Memory B cell (primary cell): Measurements from ENCODE around the gene SUMO3.

Source experiments
- ATAC-seq: fragments of 150-1000 bp; cut with Tn5 transposase; 2 replicates; pipeline ENCODE4 v1.10.0; 2021; ENCODE audit warnings: low read depth, mild to moderate bottlenecking, moderate library complexity
- DNase-seq, 2 donors: peaks; one replicate each; pipeline ENCODE4 v3.0.0; 2022; ENCODE audit warnings: low spot score in 2 of 2
- H3K27ac Mint-ChIP-seq: one replicate; pipeline ENCODE4 v1.8.0; 2022; ENCODE audit warnings: mild to moderate bottlenecking, moderate library complexity, mixed read lengths
- H3K27me3 Mint-ChIP-seq: one replicate; pipeline ENCODE4 v1.8.0; 2022; ENCODE audit warnings: mixed read lengths
- H3K36me3 Mint-ChIP-seq: one replicate; pipeline ENCODE4 v1.8.0; 2022; ENCODE audit warnings: mild to moderate bottlenecking, mixed read lengths
- H3K4me1 Mint-ChIP-seq: one replicate; pipeline ENCODE4 v1.8.0; 2022; ENCODE audit warnings: mixed read lengths
- H3K4me3 Mint-ChIP-seq: one replicate; pipeline ENCODE4 v1.8.0; 2022; ENCODE audit warnings: mild to moderate bottlenecking, moderate library complexity, mixed read lengths
- H3K9me3 Mint-ChIP-seq: one replicate; pipeline ENCODE4 v1.8.0; 2022; ENCODE audit warnings: mixed read lengths

Gene SUMO3

DNA sequence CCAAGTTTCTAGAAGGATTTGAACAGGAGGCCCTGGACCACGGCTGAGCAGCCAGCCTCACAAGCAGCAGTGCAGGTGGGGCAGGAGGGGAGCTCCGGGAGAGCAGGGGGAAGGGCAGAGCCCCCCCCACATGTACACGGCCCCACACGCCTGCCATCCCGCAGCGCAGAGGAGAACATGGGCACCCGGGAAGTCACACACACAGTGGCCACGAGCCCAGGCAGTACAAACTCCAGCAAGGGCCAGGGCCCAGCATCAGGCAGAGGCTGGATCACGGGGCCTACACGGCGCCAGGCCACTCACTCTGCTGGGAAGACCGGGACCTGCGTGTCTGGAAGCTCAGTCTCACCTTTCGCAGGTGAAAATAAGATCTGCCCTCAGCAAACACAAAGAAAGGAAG lies 5.2 kb downstream of the SUMO3 start:
- Mint-ChIP-seq H3K9me3 (no peaks in the 10 kb centered on the region), H3K36me3 (peaks cover 11% of the 10 kb centered on the region), H3K27me3 (no peaks in the 10 kb centered on the region), H3K4me1 (peaks cover 10% of the 10 kb centered on the region), H3K4me3 (no peak overlapping the region), H3K27ac (no peak overlapping the region)
- no peak for DNase-seq
- ATAC-seq = no peak

DNA sequence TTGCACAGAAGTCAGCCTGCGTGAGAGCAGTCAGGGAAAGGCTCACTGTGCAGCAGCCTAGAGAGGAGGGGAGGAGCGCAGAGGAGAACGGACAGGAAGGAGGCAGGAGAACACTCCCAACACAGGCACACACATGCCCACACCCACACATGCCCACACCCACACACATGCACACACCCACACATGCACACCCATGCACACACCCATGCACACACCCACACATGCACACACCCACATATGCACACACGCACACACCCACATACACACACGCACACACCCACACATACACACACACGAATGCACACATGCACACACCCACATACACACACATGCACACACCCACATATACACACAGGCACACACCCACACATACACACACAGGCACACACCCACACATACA lies 7.1 kb downstream of the SUMO3 start:
- H3K4me3 Mint-ChIP-seq = no peak overlapping the region
- no peaks in the 10 kb centered on the region for H3K9me3 Mint-ChIP-seq
- H3K36me3 Mint-ChIP-seq = peaks cover 18% of the 10 kb centered on the region
- peaks cover 4% of the 10 kb centered on the region for H3K4me1 Mint-ChIP-seq
- no peak overlapping the region for H3K27ac Mint-ChIP-seq
- DNase-seq (no peak), ATAC-seq (no peak)
- no peaks in the 10 kb centered on the region for H3K27me3 Mint-ChIP-seq

DNA sequence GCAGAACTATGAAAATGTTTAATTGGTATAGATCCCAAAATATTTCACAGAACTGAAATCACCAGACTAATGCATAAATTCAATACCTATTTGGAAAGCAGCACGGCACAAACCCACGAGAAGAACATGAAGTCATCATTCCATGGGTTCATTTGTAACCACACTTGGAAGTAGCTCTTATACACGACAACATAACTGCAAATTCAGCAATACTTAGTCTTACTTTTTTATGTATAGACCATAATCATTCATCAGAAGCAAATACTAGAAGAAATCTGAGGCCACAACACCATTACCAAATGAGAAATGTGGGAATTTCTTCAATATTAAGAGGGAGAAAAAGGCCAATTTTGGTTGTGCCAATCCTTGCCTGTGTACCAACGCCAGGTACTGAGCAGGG lies 12.0 kb downstream of the SUMO3 start:
- Mint-ChIP-seq H3K36me3 (peaks cover 22% of the 10 kb centered on the region), H3K9me3 (no peaks in the 10 kb centered on the region), H3K27ac (peak overlapping the region; percentile 69), H3K4me3 (no peak overlapping the region), H3K27me3 (no peaks in the 10 kb centered on the region), H3K4me1 (peaks cover 11% of the 10 kb centered on the region)
- ATAC-seq (no peak), DNase-seq (no peak)

DNA sequence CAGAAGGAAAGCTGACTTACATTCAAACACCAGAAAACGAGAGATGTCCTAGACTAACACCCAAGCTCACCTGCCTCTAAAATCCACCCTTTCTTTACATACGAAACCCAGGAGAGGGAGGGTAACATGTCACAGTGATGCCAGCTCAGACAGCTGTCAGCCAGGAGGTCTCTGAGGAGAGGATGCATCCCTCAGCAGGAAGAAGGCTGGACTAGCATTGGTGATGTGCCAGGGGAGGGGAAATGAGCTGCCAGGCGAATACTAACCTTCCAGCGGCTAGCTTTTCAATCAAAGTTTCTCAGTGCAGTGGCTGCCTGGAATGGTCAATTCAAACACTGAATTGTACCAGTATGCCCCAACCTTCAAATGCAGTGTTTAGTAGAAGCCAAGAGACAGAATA lies 12.6 kb downstream of the SUMO3 start:
- no peaks in the 10 kb centered on the region for H3K9me3 Mint-ChIP-seq
- H3K4me1 Mint-ChIP-seq = peaks cover 13% of the 10 kb centered on the region
- peak overlapping the region; percentile 69 for H3K27ac Mint-ChIP-seq
- H3K36me3 Mint-ChIP-seq = peaks cover 21% of the 10 kb centered on the region
- no peak for DNase-seq
- no peak overlapping the region for H3K4me3 Mint-ChIP-seq
- no peaks in the 10 kb centered on the region for H3K27me3 Mint-ChIP-seq
- no peak for ATAC-seq

DNA sequence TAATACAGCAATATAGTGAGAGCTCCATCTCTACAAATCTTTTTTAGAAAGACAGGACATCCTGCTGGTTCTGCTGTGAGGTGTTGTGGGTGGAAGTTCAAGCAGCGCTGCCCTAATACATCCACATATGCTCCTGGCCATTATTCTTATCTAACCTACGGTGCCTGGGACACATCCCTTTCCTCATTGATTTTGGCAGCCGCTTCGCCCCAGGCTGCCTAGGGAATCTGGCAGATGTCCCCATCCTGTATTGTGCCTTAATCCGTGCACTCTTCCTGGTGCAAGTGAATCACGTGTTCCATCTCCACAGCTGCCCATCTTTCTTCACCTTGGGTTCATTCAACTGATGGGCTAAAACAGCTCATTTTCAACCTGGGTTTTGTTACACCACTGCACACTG lies 13.1 kb downstream of the SUMO3 start:
- peaks cover 22% of the 10 kb centered on the region for H3K36me3 Mint-ChIP-seq
- H3K27me3 Mint-ChIP-seq = no peaks in the 10 kb centered on the region
- H3K9me3 Mint-ChIP-seq = no peaks in the 10 kb centered on the region
- peaks cover 16% of the 10 kb centered on the region for H3K4me1 Mint-ChIP-seq
- H3K4me3 Mint-ChIP-seq = no peak overlapping the region
- DNase-seq (no peak), ATAC-seq (no peak)
- no peak overlapping the region for H3K27ac Mint-ChIP-seq

DNA sequence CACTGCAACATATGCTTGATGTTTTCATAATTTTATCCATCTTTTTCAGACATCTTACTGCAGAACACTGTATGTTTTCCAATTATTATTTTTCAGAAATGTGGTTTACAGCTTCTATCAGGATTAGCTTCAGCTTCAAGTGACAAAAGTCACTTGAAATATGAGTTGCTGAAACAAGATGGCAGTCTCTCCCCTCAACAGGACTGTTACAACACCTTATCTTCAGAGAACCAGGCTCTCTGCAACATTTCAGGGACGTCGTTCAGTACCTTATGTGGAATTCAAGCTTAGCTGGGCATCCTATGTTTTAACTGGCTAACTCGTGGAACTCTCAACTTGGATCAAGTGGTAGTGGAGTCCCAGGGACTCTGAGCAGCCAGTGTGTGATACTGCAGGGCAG lies 14.2 kb downstream of the SUMO3 start:
- no peaks in the 10 kb centered on the region for H3K9me3 Mint-ChIP-seq
- peaks cover 21% of the 10 kb centered on the region for H3K36me3 Mint-ChIP-seq
- peaks cover 21% of the 10 kb centered on the region for H3K4me1 Mint-ChIP-seq
- ATAC-seq (no peak), DNase-seq (no peak)
- no peak overlapping the region for H3K4me3 Mint-ChIP-seq
- no peaks in the 10 kb centered on the region for H3K27me3 Mint-ChIP-seq
- no peak overlapping the region for H3K27ac Mint-ChIP-seq

DNA sequence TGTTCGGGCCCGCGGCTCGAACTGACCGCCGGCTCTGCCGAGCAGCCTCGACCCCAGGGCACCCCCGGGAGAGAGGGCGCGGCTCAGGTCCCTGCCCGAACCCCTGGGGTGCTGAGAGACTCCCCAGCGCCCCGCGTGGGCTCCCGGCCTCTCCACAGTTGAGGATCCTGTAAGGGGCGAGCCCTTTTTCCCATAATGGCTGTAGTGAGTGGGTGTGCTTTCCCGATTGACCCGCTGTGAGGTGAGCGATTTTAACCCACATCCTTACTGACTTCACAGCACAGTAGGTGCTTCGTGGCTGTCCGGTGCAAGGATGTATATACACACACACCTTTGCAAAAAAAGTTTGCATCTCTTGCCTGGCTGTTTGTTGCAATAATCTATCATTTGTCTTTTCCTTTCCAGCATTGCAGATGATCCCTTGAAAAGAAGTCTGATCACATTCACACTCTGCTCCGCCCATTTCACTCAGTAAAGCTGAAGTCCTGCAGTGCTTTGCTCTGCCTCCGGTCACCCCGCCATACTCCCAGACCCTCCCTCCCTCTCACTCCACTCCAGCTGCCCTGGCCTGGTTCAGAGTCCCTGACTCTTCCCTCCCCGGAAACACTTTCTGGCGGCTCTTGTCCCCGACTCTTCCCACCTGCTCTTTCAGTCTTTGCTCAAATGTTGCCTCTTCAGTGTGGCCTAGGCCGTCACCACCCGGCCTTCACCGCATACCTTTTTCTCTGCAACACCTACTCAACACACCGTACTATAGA lies 15.3 kb downstream of the SUMO3 start:
- ATAC-seq (peak; percentile 12), DNase-seq (no peak)
- H3K36me3 Mint-ChIP-seq = peaks cover 24% of the 10 kb centered on the region
- peak overlapping the region; percentile 90 for H3K4me3 Mint-ChIP-seq
- no peaks in the 10 kb centered on the region for H3K9me3 Mint-ChIP-seq
- peaks cover 23% of the 10 kb centered on the region for H3K4me1 Mint-ChIP-seq
- H3K27ac Mint-ChIP-seq = peak overlapping the region; percentile 80
- no peaks in the 10 kb centered on the region for H3K27me3 Mint-ChIP-seq

DNA sequence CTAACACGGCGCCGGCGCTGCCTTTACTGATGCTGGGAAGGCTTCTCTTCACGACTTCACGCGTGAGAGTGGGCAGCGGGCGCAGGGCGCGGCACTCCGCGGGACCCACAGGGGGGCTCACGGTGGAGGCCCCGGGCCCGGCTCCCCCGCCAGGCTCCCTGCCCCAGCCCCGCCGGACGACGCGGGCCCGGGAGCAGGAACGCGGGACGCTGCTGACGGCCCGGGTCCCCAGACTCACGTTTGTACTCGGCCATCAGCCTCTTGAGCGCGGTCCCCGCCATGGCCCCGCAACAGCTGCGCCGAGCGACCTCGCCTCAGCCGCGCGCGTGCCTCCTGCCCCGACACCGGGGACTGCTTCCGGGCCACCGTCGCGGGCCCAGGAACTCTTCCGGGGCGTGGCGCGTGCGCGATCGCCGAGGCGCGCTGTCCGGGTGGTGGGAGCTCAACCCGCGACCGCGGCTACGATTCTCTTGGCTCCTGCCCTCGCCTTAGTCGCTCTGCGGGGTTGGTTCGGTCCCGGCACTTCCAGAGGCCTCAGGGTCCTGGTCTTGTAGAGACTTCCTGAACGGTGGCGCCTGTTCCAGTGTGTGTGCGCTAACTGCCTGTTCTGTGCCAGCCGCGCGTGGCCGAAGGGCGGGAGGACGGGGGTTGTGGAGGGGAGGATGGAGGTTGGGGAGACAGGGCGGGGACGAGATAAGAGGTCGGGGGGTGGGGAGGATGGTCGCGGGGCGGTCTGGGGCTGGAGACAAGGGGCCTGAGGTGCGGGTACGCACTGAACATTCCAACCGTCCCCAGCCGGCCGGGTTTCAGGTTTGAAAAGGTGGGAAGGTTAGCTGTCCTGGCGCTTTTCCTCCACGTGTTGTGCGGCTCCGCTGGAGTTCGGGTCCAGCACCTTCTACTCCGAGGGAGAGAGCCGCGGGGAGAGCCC lies 16.1 kb downstream of the SUMO3 start, which contains the start of gene UBE2G2:
TSS of gene UBE2G2 (minus strand) at position 353 of the 928 bp plus-strand sequence. CDS start at position 281, 72 bp downstream.
- Mint-ChIP-seq H3K27ac (peak within 1 kb of the TSS; percentile 82), H3K4me1 (peaks cover 26% of the 10 kb centered on the region), H3K9me3 (no peaks in the 10 kb centered on the region), H3K36me3 (peaks cover 23% of the 10 kb centered on the region), H3K27me3 (no peaks in the 10 kb centered on the region), H3K4me3 (peak within 1 kb of the TSS; percentile 92)
- ATAC-seq (peak; percentile 93), DNase-seq (peak; percentile 87 to 96)

DNA sequence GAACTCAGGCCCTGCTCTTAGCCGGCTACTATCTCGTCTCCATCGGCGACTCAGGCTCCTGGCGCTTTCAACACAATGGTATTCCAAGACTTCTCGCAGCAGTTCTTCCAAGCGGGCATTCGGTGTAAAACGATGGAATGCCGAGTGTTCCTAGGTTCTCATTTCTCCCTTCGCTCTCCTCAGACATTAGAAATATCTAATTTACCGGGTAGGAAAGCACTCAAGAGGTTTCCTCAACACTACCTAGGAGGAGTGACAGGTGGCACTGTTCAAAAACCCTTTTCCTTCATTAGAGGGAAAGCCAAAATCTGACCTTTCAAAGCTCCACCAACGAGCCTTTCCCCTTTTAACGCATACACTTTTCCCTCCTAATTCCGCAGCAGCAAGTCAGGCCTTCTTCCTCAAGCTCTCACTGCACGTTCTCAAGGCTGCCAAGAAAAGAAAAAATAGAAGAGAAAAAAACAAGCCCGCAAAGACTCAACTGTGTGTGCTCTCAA lies 16.8 kb downstream of the SUMO3 start:
- no peaks in the 10 kb centered on the region for H3K27me3 Mint-ChIP-seq
- ATAC-seq (peak; percentile 61), DNase-seq (no peak)
- H3K4me1 Mint-ChIP-seq = peaks cover 28% of the 10 kb centered on the region
- H3K27ac Mint-ChIP-seq = peak overlapping the region; percentile 82
- peaks cover 27% of the 10 kb centered on the region for H3K36me3 Mint-ChIP-seq
- H3K4me3 Mint-ChIP-seq = peak overlapping the region; percentile 92
- no peaks in the 10 kb centered on the region for H3K9me3 Mint-ChIP-seq

DNA sequence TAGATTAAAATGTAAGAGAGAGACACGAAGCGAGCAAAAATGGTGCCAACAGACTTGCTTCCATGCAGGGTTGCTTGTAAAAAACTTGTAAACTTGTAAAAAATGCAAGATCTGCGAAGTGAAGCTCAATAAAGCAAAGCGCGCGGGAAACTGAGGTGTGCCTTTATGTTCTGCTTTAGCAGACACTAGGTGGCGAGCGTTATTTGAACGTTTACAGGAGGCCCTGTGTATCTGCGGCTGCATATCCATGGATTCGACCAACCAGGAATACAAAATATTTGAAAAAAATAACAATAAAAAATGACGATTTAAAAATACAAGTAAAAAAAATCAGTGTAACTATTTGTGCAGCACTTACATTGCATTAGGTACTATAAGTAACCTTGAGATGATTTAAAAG lies 17.8 kb downstream of the SUMO3 start:
- no peak for ATAC-seq
- DNase-seq = no peak
- H3K27ac Mint-ChIP-seq = no peak overlapping the region
- H3K27me3 Mint-ChIP-seq = no peaks in the 10 kb centered on the region
- peaks cover 20% of the 10 kb centered on the region for H3K36me3 Mint-ChIP-seq
- H3K4me1 Mint-ChIP-seq = peaks cover 28% of the 10 kb centered on the region
- peak overlapping the region; percentile 92 for H3K4me3 Mint-ChIP-seq
- no peaks in the 10 kb centered on the region for H3K9me3 Mint-ChIP-seq

DNA sequence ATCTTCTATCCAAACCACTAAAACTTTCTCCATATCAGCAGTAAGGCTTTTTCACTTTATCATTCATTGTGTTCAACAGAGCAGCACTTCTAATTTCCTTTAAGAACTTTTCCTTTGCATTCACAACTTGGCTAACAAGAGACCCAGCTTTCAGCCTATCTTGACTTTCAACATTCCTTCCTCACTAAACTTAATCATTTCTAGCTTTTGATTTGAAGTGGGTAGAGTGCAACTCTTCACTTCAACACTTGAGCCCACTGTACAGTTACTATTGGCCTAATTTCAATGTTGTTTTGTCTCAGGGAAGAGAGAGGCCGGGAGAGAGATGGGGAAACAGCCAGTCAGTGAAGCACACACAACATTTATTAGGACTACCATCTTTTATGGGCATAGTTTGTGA lies 18.2 kb downstream of the SUMO3 start:
- ATAC-seq (no peak), DNase-seq (no peak)
- Mint-ChIP-seq H3K9me3 (no peaks in the 10 kb centered on the region), H3K27me3 (no peaks in the 10 kb centered on the region), H3K36me3 (peaks cover 18% of the 10 kb centered on the region), H3K4me1 (peaks cover 28% of the 10 kb centered on the region), H3K27ac (no peak overlapping the region), H3K4me3 (peak overlapping the region; percentile 12)

DNA sequence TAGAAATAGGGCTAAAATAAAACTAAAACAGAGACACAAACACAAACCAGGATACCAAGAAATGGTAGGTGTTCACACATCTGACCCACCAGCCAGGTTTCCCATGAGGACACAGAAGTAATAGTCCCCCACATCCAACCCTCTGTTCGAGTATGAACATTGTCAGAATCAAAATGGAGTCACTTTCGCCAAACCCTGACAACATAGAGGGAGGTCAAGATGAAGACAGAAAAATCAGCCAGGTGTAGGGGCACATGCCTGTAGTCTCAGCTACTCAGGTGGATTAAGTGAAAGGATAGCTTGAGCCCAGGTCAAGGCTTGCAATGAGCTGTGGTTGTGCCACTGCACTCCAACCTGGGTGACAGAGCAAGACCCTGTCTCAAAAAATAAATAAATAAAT lies 20.1 kb downstream of the SUMO3 start:
- H3K36me3 Mint-ChIP-seq = peaks cover 16% of the 10 kb centered on the region

DNA sequence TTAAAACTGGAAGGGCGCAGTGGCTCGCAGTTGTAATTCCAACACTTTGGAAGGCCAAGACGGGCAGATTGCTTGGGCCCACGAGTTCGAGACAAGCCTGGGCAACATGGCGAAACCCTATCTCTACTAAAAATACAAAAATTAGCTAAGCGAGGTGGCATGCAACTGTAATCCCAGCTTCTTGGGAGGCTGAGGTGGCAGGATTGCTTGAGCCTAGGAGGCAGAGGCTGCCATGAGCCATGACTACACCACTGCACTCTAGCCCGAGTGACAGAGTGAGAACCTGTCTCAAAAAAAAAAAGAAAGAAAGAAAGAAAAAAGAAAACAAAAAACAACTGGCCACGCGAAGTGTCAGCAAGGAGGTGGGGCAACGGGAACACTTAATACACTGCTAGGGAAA lies 22.5 kb downstream of the SUMO3 start:
- no peak overlapping the region for H3K27ac Mint-ChIP-seq
- peaks cover 25% of the 10 kb centered on the region for H3K4me1 Mint-ChIP-seq
- DNase-seq (no peak), ATAC-seq (no peak)
- no peaks in the 10 kb centered on the region for H3K9me3 Mint-ChIP-seq
- no peak overlapping the region for H3K4me3 Mint-ChIP-seq
- H3K27me3 Mint-ChIP-seq = no peaks in the 10 kb centered on the region
- peaks cover 21% of the 10 kb centered on the region for H3K36me3 Mint-ChIP-seq

More for the DNA sequence above, 20.1 kb downstream of the SUMO3 start:
- Mint-ChIP-seq H3K27me3 (no peaks in the 10 kb centered on the region), H3K27ac (no peak overlapping the region), H3K9me3 (no peaks in the 10 kb centered on the region), H3K4me3 (no peak overlapping the region), H3K4me1 (peaks cover 28% of the 10 kb centered on the region)
- ATAC-seq (no peak), DNase-seq (no peak)
